Uterus (tissue), 4 donors: Measurements from ENCODE around the gene ERN2. TPM values are rescaled to one million over a fixed set of nuclear protein-coding genes. Genes with fewer than 3 reads are reported as not detected.
"Not testable (repeated sequence)": the region's sequence is repeated elsewhere in the genome, so short reads cannot be mapped to it uniquely, and the experiment has no call there.

Source experiments
- DNase-seq, 2 donors: peaks; one replicate each; pipeline ENCODE4 v3.0.0-alpha.2; 2019 to 2020
- H3K27ac ChIP-seq, 2 donors: fragments of 200-600 bp; sonication (generic); 1 replicate in 1 of 2; 2 replicates in 1 of 2; pipeline ENCODE4 v1.5.1; 2016 to 2018
- H3K27me3 ChIP-seq, 2 donors: fragments of 200-600 bp; sonication (generic); one replicate each; pipeline ENCODE4 v1.5.1; 2018 to 2019; ENCODE audit warnings: control low read depth in 1 of 2
- H3K36me3 ChIP-seq, 2 donors: fragments of 200-600 bp; sonication (generic); one replicate each; pipeline ENCODE4 v1.5.1; 2019; ENCODE audit warnings: control low read depth in 1 of 2
- H3K4me1 ChIP-seq, 2 donors: fragments of 200-600 bp; sonication (generic); one replicate each; pipeline ENCODE4 v1.5.1; 2018 to 2019; ENCODE audit warnings: control low read depth in 1 of 2
- H3K4me3 ChIP-seq, 2 donors: fragments of 200-600 bp; sonication (generic); 1 replicate in 1 of 2; 2 replicates in 1 of 2; pipeline ENCODE4 v1.5.1; 2018 to 2019; ENCODE audit warnings: mild to moderate bottlenecking in 1 of 2
- H3K9me3 ChIP-seq, 2 donors: fragments of 200-600 bp; sonication (generic); one replicate each; pipeline ENCODE4 v1.5.1; 2019; ENCODE audit warnings: control low read depth in 1 of 2
- CTCF ChIP-seq, 4 experiments: fragments of 200-600 bp in 2 of 4; fragments of 450-650 bp in 2 of 4; sonication (generic) in 2 of 4; IDR thresholded peaks; one replicate each; pipeline ENCODE4 v1.5.1; 2016 to 2019; ENCODE audit warnings: antibody characterized with exemption in 4 of 4, mild to moderate bottlenecking in 2 of 4, moderate library complexity in 1 of 4
- POLR2A ChIP-seq, 2 donors: fragments of 450-650 bp; IDR thresholded peaks; one replicate each; pipeline ENCODE4 v1.6.1; 2016; ENCODE audit warnings: antibody characterized with exemption in 2 of 2, mild to moderate bottlenecking in 1 of 2, moderate library complexity in 1 of 2
- intact Hi-C: fragments of 100-400 bp; cut with DNase I; formaldehyde crosslinking; loops from one replicate; pipeline ENCODE4 v1.15.1; 2023; ENCODE audit warnings: low total_unique reads
- total RNA-seq, 4 donors: library from RNA; depleted of rRNA in 3 of 4; stranded (reverse); fragments of >200 nt in 3 of 4; gene quantifications; one replicate each; pipeline versions ENCODE4 v1.1.0 to v1.2.4, GENCODE V29; 2014 to 2023
- donor health status: DM: yes; HTN: yes; CAD: no.

ERN2 gene
- total RNA-seq, 4 donors from 2014 or later, result 0.14 to 0.59 (median 0.26) TPM; not detected in 1

GRCh38 chr16:23729503-23730424 lies 16.7 kb upstream of the ERN2 start:
- Histone ChIP-seq H3K9me3 (no peaks in the 10 kb centered on the region), H3K36me3 (no peaks in the 10 kb centered on the region), H3K27me3 (no peaks in the 10 kb centered on the region), H3K4me1 (no peaks in the 10 kb centered on the region), H3K27ac (no peak overlapping the region), H3K4me3 (no peak overlapping the region)
- TF ChIP-seq POLR2A (IDR thresholded peaks at IDR 0.05), result no peak
- no peak for TF ChIP-seq CTCF (IDR thresholded peaks at IDR 0.05)
- intact Hi-C loops, result no loop called here
- DNase-seq, result no peak

GRCh38 chr16:23728112-23728477 lies 15.1 kb upstream of the ERN2 start:
- no peak overlapping the region for H3K27ac ChIP-seq
- DNase-seq, result no peak
- H3K4me1 ChIP-seq, result no peaks in the 10 kb centered on the region
- TF ChIP-seq POLR2A (IDR thresholded peaks at IDR 0.05) (no peak), CTCF (IDR thresholded peaks at IDR 0.05) (no peak)
- no peaks in the 10 kb centered on the region for H3K27me3 ChIP-seq
- H3K9me3 ChIP-seq, result no peaks in the 10 kb centered on the region
- intact Hi-C loops, result no loop called here
- H3K4me3 ChIP-seq, result no peak overlapping the region
- no peaks in the 10 kb centered on the region for H3K36me3 ChIP-seq

- no peaks in the 10 kb centered on the region for H3K9me3 ChIP-seq
- TF ChIP-seq POLR2A (IDR thresholded peaks at IDR 0.05), result no peak
- TF ChIP-seq CTCF (IDR thresholded peaks at IDR 0.05), result no peak
Measured at GRCh38 chr16:23726710-23727109, 13.7 kb upstream of the ERN2 start.

GRCh38 chr16:23724785-23725131 lies 11.7 kb upstream of the ERN2 start:
- Histone ChIP-seq H3K27ac (no peak overlapping the region), H3K27me3 (no peaks in the 10 kb centered on the region), H3K9me3 (no peaks in the 10 kb centered on the region), H3K36me3 (no peaks in the 10 kb centered on the region), H3K4me1 (no peaks in the 10 kb centered on the region), H3K4me3 (no peak overlapping the region)
- intact Hi-C loops, result no loop called here
- no peak for DNase-seq
- TF ChIP-seq CTCF (IDR thresholded peaks at IDR 0.05) (no peak), POLR2A (IDR thresholded peaks at IDR 0.05) (no peak)

More at GRCh38 chr16:23726710-23727109, 13.7 kb upstream of the ERN2 start:
- no peak overlapping the region for H3K4me3 ChIP-seq
- intact Hi-C loops, result no loop called here
- no peak for DNase-seq
- H3K27ac ChIP-seq, result no peak overlapping the region
- no peaks in the 10 kb centered on the region for H3K27me3 ChIP-seq
- no peaks in the 10 kb centered on the region for H3K4me1 ChIP-seq
- no peaks in the 10 kb centered on the region for H3K36me3 ChIP-seq

GRCh38 chr16:23724096-23724784 lies 11.2 kb upstream of the ERN2 start:
- Histone ChIP-seq H3K36me3 (no peaks in the 10 kb centered on the region), H3K9me3 (no peaks in the 10 kb centered on the region), H3K4me3 (no peak overlapping the region), H3K27ac (no peak overlapping the region), H3K27me3 (no peaks in the 10 kb centered on the region), H3K4me1 (no peaks in the 10 kb centered on the region)
- DNase-seq, result no peak
- intact Hi-C loops, result no loop called here
- TF ChIP-seq POLR2A (IDR thresholded peaks at IDR 0.05) (no peak), CTCF (IDR thresholded peaks at IDR 0.05) (no peak)

GRCh38 chr16:23722613-23723240 lies 9.7 kb upstream of the ERN2 start:
- H3K4me1 ChIP-seq, intact Hi-C loops, H3K27ac ChIP-seq, H3K36me3 ChIP-seq, DNase-seq, H3K27me3 ChIP-seq, H3K4me3 ChIP-seq, H3K9me3 ChIP-seq: not testable (repeated sequence)
